ENCODE results near the gene LSM4. TPM values are rescaled to one million over a fixed set of nuclear protein-coding genes. Genes with fewer than 3 reads are reported as not detected.

Gene LSM4
- total and polyA plus RNA-seq, 10 of the 15 experiments (the other 5 are each of a cell fraction or from before 2014, with no cell fraction given) = 12.6 to 652 (median 217) TPM

GRCh38 chr19:18263324-18264136 is 59.3 kb downstream of the LSM4 start (continued):
- TF ChIP-seq YBX1 (IDR thresholded peaks at IDR 0.05) (no peak), SMARCA5 (IDR thresholded peaks at IDR 0.05) (no peak)

- DNase-seq (ENCODE audit: low read depth, low spot score) (no peak), FAIRE-seq (no peak), ATAC-seq (no peak)
- ChIA-PET RAD21 (ENCODE audit: unreplicated experiment) (interaction anchor here (0.9 to 1.6 kb wide), 4 partner anchors 9 to 58 kb away, joined by 3 to 4 read pairs (median 3); no protein-coding TSS in a partner anchor), CTCF (interaction anchor here (1.1 to 3.0 kb wide), 4 partner anchors 9 to 66 kb away, joined by 3 to 13 read pairs (median 4); no protein-coding TSS in a partner anchor), POLR2A (interaction anchor here (0.6 kb wide), 1 partner anchor 17 kb away, joined by 3 read pairs; no protein-coding TSS in a partner anchor), SMC1A (ENCODE audit: uncharacterized antibody, unreplicated experiment) (interaction anchor here (1.1 kb wide), 1 partner anchor 66 kb away, joined by 3 read pairs; no protein-coding TSS in a partner anchor)
- H3K79me2 ChIP-seq (ENCODE audit: control insufficient read depth, insufficient read depth, low read length) = no peaks in the 10 kb centered on the region
- no peak overlapping the region for H3K4me3 ChIP-seq
- no peaks in the 10 kb centered on the region for H4K20me1 ChIP-seq (ENCODE audit: control insufficient read depth, insufficient read depth)
- no peaks in the 10 kb centered on the region for H3K9me3 ChIP-seq (replicated peaks; ENCODE audit: control insufficient read depth, insufficient read depth, low read length)
- no peak overlapping the region for H2AFZ ChIP-seq (ENCODE audit: control insufficient read depth, low read depth, low read length)
- no peak overlapping the region for H3K27ac ChIP-seq (ENCODE audit: control insufficient read depth, insufficient read depth)
- no peaks in the 10 kb centered on the region for H3K27me3 ChIP-seq (replicated peaks in 1 of 2; ENCODE audit: control insufficient read depth in 2 of 2, insufficient read depth in 2 of 2, low read length in 1 of 2)
- 62% methylated on average over 10 of the region's 10 CpGs for WGBS (ENCODE audit: insufficient coverage, insufficient replicate concordance, low lambda C conversion rate, missing lambda C conversion rate)
- BruUV-seq (replicated peaks) = no TSS peak
- no peaks in the 10 kb centered on the region for H3K4me1 ChIP-seq (ENCODE audit: control insufficient read depth, insufficient read depth, low read length)
- H3K9ac ChIP-seq (ENCODE audit: control insufficient read depth, insufficient read depth, low read length) = no peak overlapping the region
- in situ Hi-C loops (cut with MboI) (no loop called here), intact Hi-C loops (cut with micrococcal nuclease; ENCODE audit: unreplicated experiment) (no loop called here)
- no peaks in the 10 kb centered on the region for H3K36me3 ChIP-seq (ENCODE audit: control insufficient read depth in 2 of 2, insufficient read depth in 2 of 2, low read length in 1 of 2)
- H3K4me2 ChIP-seq (ENCODE audit: control insufficient read depth, insufficient read depth) = no peak overlapping the region
- TF ChIP-seq BCLAF1 (IDR thresholded peaks at IDR 0.05) (no peak), ZBTB40 (IDR thresholded peaks at IDR 0.05; ENCODE audit: borderline replicate concordance) (no peak), BACH1 (IDR thresholded peaks at IDR 0.05; ENCODE audit: borderline replicate concordance) (no peak), HDGF (IDR thresholded peaks at IDR 0.05) (no peak), SPI1 (IDR thresholded peaks at IDR 0.05; ENCODE audit: borderline replicate concordance, insufficient read depth, low read depth, low read length) (no peak), EED (IDR thresholded peaks at IDR 0.05; ENCODE audit: low read depth) (no peak), HDAC6 (IDR thresholded peaks at IDR 0.05; ENCODE audit: unreplicated experiment) (no peak), PBX3 (IDR thresholded peaks at IDR 0.05; ENCODE audit: insufficient replicate concordance, low read depth, low read length) (no peak), NFIC (IDR thresholded peaks at IDR 0.05; ENCODE audit: low read depth, low read length) (no peak), NR2C1 (IDR thresholded peaks at IDR 0.05) (no peak), MEF2B (IDR thresholded peaks at IDR 0.05; ENCODE audit: partially characterized antibody, poor library complexity, severe bottlenecking) (no peak), FOXK2 (IDR thresholded peaks at IDR 0.05) (no peak)
These were observed 60.0 kb downstream of the LSM4 start for GRCh38 chr19:18262917-18263316.
